Activated CD8-positive, alpha-beta memory T cell treated with anti-CD3 and anti-CD28 coated beads for 48 hours (primary cell): ENCODE measurements around the gene AK4.
"Not testable (repeated sequence)": the region's sequence is repeated elsewhere in the genome, so short reads cannot be mapped to it uniquely, and the experiment has no call there.

Source experiments
- DNase-seq, 3 experiments: peaks; one replicate each; pipeline ENCODE4 v3.0.0-alpha.2; 2020; ENCODE audit warnings: low read depth in 2 of 3, low spot score in 2 of 3

AK4 gene

GRCh38 chr1:65150583-65151263, 2.7 kb downstream of the AK4 start:
- no peak for DNase-seq

GRCh38 chr1:65151641-65152040, 3.6 kb downstream of the AK4 start:
- DNase-seq: no peak

- no peak for DNase-seq
These were observed 5.6 kb downstream of the AK4 start for GRCh38 chr1:65153635-65154034.

- DNase-seq: no peak
These were observed 9.0 kb downstream of the AK4 start for GRCh38 chr1:65156910-65157545.

GRCh38 chr1:65157546-65157941, 9.5 kb downstream of the AK4 start:
- no peak for DNase-seq

- DNase-seq: not testable (repeated sequence)
These were observed 11.3 kb downstream of the AK4 start for GRCh38 chr1:65159291-65159688.

GRCh38 chr1:65159801-65160523, 12.0 kb downstream of the AK4 start:
- DNase-seq: no peak

GRCh38 chr1:65163201-65163805, 15.3 kb downstream of the AK4 start:
- DNase-seq: no peak

- DNase-seq: not testable (repeated sequence)
These were observed 16.1 kb downstream of the AK4 start for GRCh38 chr1:65164101-65164500.

GRCh38 chr1:65164633-65165032, 16.6 kb downstream of the AK4 start:
- no peak for DNase-seq

- no peak for DNase-seq
These were observed 17.4 kb downstream of the AK4 start for GRCh38 chr1:65165269-65165993.

- no peak for DNase-seq
These were observed 18.7 kb downstream of the AK4 start for GRCh38 chr1:65166572-65167305.

- no peak for DNase-seq
These were observed 19.7 kb downstream of the AK4 start for GRCh38 chr1:65167586-65168242.

GRCh38 chr1:65168867-65169266, 20.9 kb downstream of the AK4 start:
- no peak for DNase-seq

GRCh38 chr1:65170511-65171142, 22.6 kb downstream of the AK4 start:
- DNase-seq: no peak

GRCh38 chr1:65172936-65173690, 25.1 kb downstream of the AK4 start:
- no peak for DNase-seq

- no peak for DNase-seq
These were observed 26.6 kb downstream of the AK4 start for GRCh38 chr1:65174585-65174984.

GRCh38 chr1:65175171-65176055, 27.4 kb downstream of the AK4 start:
- no peak for DNase-seq
